GM18520 (cell line): ENCODE results near the gene PUM1.

Experiments used
- ATAC-seq: cut with Tn5 transposase; IDR thresholded peaks from one replicate; pipeline ENCODE4 v1.9.1; 2021; ENCODE audit not compliant: unreplicated experiment

Gene PUM1

GRCh38 chr1:30908316-30908695 lies 157.2 kb downstream of the PUM1 start:
- no peak for ATAC-seq

- no peak for ATAC-seq
Observed at GRCh38 chr1:30907481-30908315, 157.8 kb downstream of the PUM1 start.

GRCh38 chr1:30906631-30907441 lies 158.7 kb downstream of the PUM1 start:
- ATAC-seq, result no peak

- no peak for ATAC-seq
Observed at GRCh38 chr1:30905916-30906620, 159.4 kb downstream of the PUM1 start.

- ATAC-seq, result no peak
Observed at GRCh38 chr1:30905403-30905802, 160.1 kb downstream of the PUM1 start.

GRCh38 chr1:30904962-30905335 lies 160.6 kb downstream of the PUM1 start:
- ATAC-seq, result no peak

GRCh38 chr1:30904191-30904961 lies 161.1 kb downstream of the PUM1 start:
- no peak for ATAC-seq

GRCh38 chr1:30903343-30904034 lies 162.0 kb downstream of the PUM1 start:
- ATAC-seq, result no peak

GRCh38 chr1:30902593-30903290 lies 162.8 kb downstream of the PUM1 start:
- no peak for ATAC-seq

- no peak for ATAC-seq
Observed at GRCh38 chr1:30901798-30902581, 163.5 kb downstream of the PUM1 start.

GRCh38 chr1:30900931-30901560 lies 164.5 kb downstream of the PUM1 start:
- no peak for ATAC-seq

GRCh38 chr1:30900486-30900885 lies 165.0 kb downstream of the PUM1 start:
- ATAC-seq, result no peak

- ATAC-seq, result no peak
Observed at GRCh38 chr1:30899577-30900389, 165.7 kb downstream of the PUM1 start.

GRCh38 chr1:30898031-30898815 lies 167.3 kb downstream of the PUM1 start:
- no peak for ATAC-seq

- ATAC-seq, result no peak
Observed at GRCh38 chr1:30896905-30897304, 168.6 kb downstream of the PUM1 start.

GRCh38 chr1:30895944-30896660 lies 169.4 kb downstream of the PUM1 start:
- ATAC-seq, result no peak
